NCI-H187 (cell line): ENCODE results near the gene OR6J1.
"Not testable (repeated sequence)": the region's sequence is repeated elsewhere in the genome, so short reads cannot be mapped to it uniquely, and the experiment has no call there.

ENCODE experiments used
- DNase-seq, 2 experiments: peaks; one replicate each; lab custom pipeline; 2025; lab: John Stamatoyannopoulos, UW

Gene OR6J1

DNA sequence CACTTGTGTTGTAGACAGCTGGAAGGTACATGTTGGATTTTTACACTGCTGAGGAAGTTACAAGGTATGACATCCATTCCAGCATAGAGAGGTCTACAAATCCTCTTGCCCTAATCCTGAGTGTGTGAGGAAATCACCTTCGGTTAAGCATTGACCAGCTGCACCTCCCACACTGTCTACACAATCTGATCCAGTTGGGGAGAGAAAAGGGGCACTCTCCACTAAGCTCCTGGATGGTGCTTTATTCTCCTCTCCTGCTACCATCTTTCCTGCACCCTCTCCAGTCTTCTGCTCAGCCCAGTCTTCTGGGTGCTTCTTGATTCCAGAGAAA is at the start of gene OR6J1:
OR6J1 (minus strand) TSS at position 48 of the 331 bp plus-strand sequence. CDS start 9,541 bp downstream, outside the sequence.
- DNase-seq: no peak

DNA sequence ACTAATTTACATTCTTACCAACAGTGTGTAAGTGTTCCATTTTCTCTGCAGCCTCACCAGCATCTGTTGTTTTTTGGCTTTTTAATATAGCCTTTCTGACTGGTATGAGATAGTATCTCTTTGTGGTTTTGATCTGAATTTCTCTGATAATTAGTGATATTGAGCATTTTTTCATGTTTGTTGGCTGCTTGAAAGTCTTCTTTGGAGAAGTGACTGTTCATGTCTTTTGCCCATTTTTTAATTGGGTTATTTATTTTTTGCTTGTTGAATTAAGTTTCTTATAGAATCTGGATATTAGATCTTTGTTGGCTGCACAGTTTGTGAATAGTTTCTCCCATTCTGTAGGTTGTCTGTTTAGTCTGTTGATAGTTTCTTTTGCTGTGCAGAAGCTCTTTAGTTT is 48.0 kb upstream of the OR6J1 start:
- DNase-seq: no peak

DNA sequence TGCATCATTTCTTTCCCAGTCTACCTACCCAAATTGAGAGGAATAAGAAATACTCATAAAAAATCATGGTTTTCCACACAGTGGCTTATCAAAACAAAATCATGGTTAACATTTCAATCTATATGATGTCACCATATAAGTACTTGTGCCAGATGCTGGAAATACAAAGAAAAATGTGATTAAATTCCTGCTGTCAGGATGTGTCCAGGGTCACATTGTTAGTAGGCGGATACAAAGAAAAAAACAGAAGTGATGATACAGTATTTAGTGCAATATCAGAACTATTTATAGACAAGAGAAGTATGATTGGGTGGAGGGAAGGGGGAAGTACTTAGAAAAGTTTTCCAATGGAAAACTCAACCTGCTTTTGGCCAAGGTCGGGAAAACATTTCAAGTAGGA is 47.0 kb upstream of the OR6J1 start:
- DNase-seq: no peak

DNA sequence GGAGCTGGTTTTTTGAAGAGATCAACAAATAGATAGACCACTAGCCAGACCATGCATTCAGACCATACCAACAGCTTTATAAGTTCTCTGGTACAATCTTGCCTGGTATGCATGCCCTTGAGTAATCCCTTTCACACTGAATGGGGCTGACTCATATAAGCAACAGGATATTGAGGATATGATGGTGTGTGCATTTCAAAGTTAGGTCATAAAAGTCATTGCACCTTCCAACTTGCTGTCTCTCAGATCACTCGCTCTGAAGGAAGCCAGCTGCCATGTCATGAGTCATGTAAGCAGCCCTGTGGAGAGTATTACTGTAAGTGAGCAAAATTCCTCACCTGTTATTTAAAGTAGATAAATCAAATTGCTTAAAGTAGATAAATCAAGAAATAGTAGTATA is 45.0 kb upstream of the OR6J1 start:
- DNase-seq: no peak

DNA sequence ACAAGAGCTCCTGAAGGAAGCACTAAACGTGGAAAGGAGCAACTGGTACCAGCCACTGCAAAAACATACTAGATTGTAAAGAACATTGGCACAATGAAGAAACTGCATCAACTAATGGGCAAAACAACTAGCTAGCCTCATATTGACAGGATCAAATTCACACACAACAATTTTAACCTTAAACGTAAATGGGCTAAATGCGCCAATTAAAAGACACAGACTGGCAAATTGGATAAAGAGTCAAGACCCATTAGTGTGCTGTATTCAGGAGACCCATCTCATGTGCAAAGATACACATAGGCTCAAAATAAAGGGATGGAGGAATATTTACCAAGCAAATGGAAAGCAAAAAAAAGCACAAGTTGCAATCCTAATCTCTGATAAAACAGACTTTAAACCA is 43.8 kb upstream of the OR6J1 start:
- not testable (repeated sequence) for DNase-seq

DNA sequence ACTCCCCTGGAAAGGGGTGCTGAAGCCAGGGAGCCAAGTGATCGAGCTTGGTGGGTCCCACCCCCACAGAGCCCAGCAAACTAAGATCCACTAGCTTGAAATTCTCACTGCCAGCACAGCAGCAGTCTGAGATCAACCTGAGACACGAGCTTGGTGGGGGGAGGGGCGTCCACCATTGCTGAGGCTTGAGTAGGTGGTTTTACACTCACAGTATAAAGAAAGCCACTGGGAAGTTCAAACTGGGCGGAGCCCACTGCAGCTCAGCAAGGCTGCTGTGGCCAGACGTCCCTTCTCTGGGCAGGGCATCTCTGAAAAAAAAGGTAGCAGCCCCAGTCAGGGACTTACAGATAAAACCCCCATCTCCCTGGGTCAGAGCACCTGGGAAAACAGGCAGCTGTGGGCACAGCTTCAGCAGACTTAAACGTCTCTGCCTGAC is 42.0 kb upstream of the OR6J1 start:
- not testable (repeated sequence) for DNase-seq

DNA sequence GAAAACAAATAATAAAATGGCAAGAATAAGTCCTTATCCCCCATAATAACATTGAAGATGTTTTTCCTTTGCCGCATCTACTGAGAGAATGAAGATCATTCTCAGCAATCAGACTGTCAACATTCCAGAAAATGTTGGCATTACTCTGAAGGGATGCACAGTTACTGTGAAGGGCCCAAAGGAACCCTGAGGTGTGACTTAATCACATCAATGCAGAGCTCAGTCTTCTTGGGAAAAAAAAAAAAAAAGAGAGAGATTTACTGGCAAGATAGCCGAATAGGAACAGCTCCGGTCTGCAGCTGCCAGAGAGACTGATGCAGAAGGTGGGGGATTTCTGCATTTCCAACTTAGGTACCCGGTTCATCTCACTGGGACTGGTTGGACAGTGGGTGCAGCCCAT is 41.3 kb upstream of the OR6J1 start:
- DNase-seq: no peak

DNA sequence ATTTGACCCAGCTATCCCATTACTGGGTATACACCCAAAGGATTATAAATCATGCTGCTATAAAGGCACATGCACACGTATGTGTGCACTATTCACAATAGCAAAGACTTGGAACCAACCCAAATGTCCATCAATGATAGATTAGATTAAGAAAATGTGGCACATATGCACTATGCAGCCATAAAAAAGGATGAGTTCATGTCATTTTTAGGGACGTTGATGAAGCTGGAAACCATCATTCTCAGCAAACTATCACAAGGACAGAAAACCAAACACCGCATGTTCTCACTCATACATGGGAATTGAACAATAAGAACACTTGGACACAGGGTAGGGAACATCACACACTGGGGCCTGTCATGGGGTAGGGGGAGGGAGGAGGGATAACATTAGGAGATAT is 39.3 kb upstream of the OR6J1 start:
- not testable (repeated sequence) for DNase-seq

DNA sequence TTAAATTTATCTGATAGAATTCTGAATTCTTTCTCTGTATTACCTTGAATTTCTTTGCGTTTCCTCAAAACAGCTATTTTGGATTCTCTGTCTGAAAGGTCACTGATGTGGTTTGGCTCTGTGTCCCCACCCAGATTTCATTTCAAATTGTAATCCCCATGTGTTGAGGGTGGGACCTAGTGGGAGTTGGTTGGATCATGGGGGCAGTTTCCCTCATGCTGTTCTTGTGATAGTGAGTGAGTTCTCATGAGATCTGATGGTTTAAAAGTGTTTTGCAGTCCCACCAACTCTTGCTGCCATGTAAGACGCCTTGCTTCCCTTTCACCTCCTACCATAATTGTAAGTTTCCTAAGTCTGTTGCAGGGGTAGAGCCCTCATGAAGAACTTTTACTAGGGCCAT is 34.1 kb upstream of the OR6J1 start:
- DNase-seq: no peak

DNA sequence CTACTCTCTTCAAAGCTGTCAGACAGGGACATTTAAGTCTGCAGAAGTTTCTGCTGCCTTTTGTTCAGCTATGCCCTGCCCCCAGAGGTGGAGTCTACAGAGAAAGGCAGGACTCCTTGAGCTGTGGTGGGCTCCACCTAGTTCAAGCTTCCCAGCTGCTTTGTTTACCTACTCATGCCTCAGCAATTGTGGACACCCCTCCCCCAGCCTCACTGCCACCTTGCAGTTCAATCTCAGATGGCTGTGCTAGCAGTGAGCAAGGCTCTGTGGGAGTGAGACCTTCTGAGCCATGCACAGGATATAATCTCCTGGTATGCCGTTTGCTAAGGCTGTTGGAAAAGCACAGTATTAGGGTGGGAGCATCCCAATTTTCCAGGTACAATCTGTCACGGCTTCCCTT is 33.4 kb upstream of the OR6J1 start:
- not testable (repeated sequence) for DNase-seq

DNA sequence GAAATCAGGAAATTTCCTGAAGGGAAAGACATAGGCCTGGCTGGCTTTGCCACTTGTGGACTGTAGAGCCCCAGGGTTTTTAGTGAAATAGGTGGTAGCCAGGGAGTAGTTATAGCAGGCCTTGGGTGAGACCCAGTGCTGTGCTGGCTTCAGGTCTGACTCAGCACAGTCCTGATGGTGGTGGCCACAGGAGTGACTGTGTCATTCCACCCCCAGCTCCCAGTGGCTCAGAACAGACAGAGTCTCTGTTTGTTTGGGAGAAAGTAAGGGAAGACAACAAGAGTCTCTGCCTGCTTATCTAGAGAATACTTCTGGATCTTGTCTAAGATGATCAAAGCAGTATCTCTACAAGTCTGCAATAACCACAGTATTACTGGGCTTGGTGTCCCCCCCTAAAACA is 27.5 kb upstream of the OR6J1 start:
- no peak for DNase-seq

DNA sequence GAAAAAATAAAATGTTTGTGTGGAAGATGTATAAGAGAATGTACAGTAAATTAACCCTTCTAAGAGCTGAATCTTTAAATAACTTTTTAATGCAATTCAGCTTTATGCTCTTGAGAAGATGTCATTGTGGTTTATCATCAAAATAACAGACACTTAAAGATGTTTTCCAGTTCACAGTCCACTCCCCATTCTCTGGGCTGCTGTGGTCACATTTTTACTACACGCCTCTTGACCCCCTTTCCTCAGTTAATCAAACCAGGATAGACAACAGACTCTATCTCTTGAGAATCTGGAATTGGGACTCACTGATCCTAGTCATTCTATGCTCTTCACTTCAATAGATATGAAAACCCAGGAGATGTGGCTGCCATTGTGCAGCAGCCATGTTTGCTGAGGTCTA is 24.7 kb upstream of the OR6J1 start:
- DNase-seq: no peak

DNA sequence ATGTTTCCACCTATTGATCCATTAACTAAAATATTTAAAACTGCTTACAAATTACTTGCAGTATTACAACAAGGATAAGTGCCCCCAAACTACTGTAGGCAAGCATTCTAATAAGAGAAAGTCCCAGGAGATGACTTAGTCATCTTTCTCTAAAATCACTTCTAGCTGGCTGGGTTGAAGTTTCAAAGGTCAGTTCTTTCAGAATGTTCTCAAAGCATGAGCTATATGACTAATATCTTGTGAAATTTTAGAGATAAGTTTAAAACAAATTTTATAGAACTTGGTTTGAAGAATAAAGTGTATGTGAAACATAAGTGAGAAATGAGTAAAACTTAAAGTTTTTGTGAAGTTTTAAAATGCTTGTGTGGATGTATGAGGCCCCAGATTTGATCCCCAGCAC is 24.3 kb upstream of the OR6J1 start:
- DNase-seq: no peak

DNA sequence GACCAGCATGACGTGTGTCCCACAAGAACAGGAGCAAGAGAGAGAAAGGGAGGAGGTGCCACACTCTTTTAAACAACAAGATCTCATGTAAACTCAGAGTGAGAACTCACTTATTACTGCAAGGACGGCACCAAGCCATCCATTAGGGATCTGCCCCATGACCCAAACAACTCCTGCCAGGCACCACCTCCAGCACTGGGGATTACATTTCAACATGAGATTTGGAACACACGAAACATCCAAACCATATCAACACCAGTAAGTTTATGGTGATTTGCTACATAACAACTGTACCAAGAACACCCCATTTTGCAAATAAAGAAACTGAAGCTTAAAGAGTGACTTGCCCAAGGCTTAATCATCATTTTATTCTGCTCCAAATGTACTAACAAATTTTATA is 23.7 kb upstream of the OR6J1 start:
- no peak for DNase-seq

DNA sequence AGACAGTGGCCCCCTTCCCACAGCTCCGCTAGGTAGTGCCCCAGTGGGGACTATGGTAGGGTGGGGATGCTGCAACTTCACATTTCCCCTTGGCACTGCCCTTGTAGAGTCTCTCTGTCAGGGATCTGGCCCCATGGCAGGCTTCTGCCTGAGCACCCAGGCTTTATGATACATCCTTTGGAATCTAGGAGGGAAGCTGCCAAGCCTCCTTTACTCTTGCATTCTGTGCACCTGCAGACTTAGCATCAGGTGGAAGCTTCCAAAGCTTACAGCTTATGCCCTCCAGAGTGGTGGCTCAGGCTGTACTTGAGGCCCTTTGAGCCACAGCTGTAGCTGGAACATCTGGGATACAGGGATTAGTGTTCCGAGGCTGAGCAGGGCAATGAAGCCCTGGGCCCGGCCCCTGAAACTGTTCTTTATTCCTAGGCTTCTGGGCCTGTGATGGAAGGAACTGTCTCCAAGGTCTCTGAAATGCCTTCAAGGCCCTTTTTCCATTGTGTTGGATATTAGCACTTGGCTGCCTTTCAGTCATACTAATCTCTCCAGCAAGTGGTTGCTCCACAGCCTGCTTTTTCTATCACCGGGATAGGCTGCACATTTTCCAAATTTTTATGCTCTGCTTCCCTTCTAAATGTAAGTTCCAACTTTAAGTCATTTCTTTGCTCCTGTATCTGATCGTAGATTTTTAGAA is 22.2 kb upstream of the OR6J1 start:
- DNase-seq: no peak

DNA sequence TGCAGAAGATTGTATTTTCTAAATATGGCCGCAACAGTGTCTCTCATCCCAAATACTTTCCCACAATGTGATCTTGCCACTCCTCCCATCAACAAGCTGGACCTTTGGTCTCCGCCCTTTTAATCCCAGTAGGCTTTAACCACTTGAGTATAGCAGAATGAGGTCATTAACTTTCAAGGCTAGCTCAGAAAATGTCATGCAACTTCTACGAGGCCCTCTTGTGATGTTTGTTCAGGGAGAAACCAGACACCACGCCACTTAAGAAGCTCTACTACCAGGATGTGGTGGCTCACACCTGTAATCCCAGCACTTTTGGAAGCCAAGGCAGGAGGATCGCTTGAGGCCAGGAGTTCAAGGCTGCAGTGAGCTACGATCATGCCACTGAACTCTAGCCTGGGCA is 20.1 kb upstream of the OR6J1 start:
- DNase-seq: peak in 1 of 2 experiments; percentile 68

DNA sequence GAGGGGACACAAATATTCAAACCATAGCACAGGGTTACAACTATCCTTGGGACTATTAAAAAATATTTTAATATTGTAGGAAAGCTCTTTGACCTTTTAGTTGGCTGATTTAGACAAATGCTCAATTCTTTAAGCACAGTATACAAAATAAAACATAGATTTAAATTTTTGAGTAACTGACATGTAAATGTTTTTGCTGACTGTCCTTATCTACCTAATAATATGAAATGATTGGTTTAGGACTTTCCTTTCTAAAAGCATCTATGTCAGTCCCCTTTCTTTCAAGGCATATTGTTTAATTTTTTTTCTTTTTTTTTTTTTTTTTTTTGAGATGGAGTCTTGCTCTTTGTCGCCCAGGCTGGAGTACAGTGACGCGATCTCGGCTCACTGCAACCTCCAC is 16.5 kb upstream of the OR6J1 start:
- DNase-seq: no peak

DNA sequence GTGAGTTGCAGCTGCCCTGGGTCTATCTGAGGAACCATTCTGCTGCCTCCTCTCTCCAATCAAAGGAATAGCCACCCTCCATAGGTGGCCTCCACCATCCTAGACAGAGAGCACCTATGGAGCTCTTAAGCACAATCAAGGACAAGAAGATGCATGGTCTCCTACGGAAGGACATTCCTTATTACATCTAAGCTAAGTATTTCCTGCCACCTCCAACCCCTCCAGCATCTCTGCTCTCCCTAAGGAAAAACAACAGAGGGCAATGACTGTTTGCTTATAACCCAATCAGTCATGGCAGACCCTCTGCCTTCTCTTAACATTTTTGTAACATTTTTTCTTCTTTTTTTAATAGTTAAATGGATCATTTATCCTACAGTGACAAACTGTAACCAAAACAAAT is 14.8 kb upstream of the OR6J1 start:
- DNase-seq: no peak

DNA sequence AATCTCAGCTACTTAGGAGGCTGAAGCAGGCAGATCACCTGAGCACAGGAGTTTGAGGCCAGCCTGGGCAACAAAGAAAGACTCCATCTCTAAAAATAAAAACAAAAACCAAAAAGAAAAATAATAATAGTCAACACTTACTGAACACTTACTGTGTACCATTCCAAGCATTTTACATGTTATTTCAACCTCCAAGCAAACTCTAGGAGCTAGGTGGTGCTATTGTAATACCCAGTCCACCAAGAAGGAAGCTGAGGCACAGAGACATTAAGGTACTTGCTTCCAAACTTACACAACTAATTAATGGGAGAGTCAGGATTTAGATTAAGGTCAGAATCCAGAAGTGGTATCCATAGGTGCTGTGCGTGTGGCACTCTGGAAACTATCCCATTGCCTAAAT is 13.7 kb upstream of the OR6J1 start:
- DNase-seq: no peak

DNA sequence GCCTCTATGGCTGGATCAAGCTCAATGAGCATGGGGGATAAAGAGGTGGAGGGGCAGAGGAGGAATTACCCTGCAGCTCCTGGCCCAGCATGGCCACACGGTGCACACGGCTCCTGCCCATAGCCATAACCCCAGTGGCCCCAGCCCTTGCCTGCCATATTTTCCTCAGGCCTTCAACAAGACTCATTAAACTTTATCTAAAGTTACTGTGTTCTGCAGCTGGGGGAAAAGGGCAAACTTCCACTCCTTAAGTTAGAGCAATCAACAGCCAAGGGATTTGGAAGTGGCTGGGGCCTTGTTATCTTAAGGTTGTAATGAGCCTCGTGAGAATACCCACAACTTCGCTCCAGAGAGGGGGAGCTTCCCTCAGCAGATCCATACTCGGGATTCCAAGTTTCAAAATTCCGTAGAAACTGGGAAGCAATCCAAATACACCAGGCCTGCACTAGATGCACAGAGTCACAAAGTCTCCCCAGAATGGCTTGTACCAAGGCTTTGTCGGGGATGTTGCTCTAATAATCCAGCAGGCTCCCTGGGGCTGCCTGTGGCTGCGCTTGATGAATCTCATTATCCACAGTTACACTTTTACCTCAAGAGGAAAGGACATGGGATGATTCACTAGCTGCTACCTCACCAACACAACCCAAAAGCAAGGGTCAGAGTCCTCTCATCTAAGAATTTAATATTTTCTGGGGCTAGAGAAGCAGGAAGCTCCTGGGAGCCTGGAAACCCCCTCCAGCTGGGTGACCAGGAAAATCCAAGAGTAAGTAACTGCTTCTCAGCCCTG is 13.0 kb upstream of the OR6J1 start:
- DNase-seq: no peak

DNA sequence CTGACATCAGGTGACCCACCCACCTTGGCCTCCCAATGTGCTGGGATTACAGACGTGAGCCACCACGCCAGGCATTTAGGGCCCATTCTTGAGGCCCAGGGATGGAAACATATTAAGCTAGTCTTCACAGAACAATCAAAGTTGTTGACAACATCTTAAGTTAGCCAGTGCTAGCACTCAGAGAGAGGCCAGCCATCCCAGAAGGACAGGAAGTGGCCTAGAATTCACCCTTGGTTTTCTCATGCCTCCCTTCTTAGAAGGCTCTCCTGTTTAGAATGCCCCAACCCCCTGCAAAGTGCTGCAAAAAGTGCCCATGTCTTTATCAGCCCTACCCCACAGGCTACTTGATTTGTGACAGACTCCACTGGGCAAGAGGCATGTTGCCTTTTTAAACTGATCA is 12.1 kb upstream of the OR6J1 start:
- no peak for DNase-seq

DNA sequence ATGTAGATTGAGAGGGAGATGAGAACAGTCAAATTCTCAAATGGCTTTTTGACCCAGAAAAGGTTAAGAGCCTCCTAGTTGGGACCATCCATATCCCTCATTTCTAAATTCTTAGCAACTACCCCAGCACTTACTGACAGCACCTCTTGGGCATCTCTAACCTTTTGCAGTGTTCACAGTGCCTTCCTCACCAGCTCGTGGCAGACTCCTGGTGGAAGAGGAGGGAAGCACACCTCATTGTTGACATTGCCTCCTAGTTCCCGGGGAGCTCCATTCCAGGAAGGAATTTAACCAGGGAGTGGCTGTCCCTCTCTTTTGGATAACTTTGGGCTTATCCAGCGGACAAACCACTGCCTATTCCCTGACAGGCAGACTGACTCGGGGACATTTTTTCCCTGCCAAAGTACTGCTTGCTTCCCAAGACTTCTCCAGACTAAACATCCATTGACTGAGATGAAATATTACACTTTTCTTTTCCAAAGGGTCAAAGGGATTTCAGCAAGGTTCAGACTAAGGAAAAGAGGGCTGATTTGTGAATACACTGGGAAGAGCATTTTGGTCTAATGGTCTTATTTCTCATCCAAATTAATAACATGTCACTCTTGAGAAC is 9.0 kb upstream of the OR6J1 start:
- no peak for DNase-seq

DNA sequence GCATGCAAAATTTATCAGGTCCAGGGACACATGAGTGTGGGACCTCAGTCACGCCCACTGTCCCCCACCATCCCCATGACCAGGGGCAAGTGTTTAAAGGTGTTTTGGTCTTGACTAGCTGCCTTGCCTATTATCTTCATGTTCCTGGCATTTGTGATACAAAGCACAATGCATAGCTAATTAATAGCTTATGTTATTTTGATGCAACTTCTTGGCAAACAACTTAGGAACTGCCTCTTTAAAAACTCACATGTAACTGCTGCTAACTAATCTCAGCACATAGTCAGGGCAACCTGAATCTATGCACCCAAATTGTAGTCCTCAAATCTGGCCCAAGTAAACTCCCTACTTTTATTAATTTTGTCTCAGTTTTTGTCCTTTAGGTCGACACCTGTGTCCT is 7.4 kb upstream of the OR6J1 start:
- DNase-seq: no peak
